ENCODE data around the gene PHF5A.
A peak's percentile ranks its signal among the peaks of the same experiment; 100 is the strongest.

The PHF5A gene

DNA sequence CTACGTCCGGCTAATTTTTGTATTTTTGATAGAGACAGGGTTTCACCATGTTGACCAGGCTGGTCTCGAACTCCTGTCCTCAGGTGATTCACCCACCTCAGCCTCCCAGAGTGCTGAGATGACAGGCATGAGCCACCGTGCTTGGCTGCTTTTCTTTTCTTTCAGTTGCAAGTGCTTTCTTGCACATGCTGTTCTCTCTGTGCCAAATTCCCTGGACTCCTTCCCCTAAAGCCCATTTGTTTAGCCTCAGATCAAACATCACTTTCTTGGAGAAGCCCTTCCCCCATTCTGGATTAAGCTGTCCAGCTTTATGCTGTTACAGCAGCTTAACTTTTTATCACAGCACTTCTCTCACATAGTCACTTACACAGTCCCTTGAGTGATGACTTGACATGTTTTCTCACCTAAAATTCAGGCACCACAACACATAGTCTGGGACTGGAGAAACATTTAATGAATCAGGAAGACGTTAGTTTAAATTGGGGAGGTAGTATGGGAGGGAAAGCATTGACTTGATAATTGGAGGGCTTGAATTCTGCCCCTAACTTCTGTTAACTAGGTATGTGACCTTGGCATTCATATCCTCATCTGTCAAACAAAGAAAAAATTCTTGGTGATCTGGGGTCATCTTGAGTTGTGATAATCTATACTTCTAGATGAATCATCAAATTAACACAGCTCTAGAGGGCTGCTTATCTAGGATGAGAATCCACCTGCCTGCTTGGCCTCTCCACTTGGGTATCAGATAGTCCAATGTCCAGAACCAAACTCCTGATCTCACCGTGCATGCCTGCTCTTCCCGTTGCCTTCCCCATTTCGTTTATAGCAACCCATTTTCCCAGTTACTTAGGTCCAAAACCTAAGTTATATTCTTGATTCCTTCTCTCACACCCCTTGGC, 18.8 kb upstream of the PHF5A start:
- no peak for DNase-seq (ENCODE audit: low spot score)

GRCh38 chr22:41485033-41485432, 16.5 kb upstream of the PHF5A start:
- no peak for DNase-seq (ENCODE audit: low spot score)

DNA sequence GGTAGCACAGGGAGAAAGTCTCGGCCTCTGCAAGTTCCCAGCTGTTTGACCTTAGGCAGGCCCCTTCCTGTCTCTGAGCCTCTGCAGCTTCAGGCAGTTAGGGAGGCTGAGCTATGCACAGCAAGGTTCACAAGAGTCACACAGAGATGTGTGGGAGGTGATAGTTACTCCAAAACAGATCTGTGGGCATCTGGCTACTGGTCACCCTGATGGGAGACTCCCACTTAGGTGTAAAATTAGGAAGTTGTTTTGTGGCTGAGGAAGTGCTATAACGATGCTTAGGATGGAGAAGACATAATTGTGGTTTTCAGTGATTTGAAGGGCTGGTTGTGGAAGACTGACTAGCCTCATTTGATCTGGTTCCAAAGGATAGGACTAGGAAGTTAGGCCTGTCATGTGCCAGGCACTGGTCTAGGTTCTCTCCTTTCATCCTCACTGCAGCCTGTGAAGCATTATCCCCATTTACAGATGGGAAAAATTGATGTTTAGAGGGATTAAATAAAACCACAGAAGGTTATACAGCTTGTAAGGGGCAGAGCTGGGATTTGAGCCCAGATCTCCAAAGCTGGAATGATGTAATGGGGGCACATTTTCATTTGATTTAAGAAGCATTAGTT, 13.9 kb upstream of the PHF5A start:
- DNase-seq (ENCODE audit: low spot score) = no peak

DNA sequence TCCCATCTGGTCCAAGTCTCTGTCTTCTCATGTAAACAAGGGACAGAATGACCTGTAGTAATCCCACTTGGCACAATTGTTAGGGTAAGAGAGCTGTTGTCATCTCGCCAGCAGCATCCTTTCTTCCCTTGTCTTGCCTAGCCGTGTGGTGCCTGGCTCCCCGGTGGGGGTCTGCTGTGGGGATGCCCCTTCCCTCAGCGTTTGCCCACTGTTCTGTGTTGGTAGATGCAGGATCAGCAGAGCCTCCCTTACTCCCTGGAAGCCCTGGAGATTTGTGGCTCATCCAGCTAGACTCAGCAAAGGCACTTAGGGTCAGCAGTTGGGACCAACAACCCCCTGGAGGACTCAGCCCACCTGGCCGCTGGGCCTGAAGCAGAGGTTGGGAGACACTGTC, 13.4 kb upstream of the PHF5A start:
- no peak for DNase-seq (ENCODE audit: low spot score)

- DNase-seq (ENCODE audit: low spot score) = peak; percentile 39
Observed at GRCh38 chr22:41481131-41481830, 12.8 kb upstream of the PHF5A start.

GRCh38 chr22:41480397-41480735, 11.9 kb upstream of the PHF5A start:
- DNase-seq (ENCODE audit: low spot score) = peak; percentile 57

- peak; percentile 89 for DNase-seq (ENCODE audit: low spot score)
Observed at GRCh38 chr22:41479671-41480396, 11.3 kb upstream of the PHF5A start.

- DNase-seq (ENCODE audit: low spot score) = peak; percentile 72
Observed at GRCh38 chr22:41478891-41479521, 10.5 kb upstream of the PHF5A start.

DNA sequence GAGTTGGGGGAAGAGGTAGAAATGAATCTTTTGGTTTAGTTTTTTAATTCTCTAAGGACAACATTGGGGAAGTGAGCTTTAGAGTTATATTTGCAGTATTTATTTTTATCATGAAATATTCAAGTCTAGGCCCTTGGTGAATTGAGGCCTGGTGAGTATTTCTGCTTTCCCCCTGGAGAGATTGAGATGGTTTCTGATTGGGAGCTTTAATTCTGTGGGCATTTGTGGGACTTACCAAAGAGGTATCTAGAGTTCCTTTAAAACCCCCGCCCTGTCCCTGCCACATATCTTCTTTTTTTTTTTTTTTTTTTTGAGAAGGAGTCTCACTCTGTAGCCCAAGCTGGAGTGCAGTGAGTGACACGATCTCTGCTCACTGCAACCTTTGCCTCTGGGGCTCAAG, 10.0 kb upstream of the PHF5A start:
- DNase-seq (ENCODE audit: low spot score) = no peak

DNA sequence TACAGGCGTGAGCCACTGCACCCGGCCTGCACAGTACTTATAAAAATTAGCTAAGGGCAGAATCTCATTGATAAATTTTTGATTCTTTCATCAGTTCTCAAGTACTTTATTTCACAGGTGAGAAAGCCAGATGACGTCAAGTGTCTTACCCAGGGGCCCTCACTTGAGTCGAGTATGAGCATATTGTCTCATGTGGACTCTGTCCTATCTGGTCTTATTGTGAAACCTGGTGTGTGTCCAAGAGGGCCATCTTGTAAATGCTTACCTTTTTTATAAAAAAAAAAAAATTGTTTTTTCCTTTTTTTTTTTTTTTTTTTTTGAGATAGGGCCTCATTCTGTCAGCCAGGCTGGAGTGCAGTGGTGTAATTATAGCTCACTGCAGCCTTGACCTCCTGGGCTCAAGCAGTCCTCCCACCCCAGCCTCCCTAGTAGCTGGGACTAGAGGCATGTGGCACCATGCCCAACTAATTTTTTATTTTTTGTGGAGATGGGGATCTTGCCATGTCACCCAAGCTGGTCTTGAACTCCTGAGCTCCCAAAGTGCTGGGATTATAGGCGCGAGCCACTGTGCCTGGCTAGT, 6.5 kb upstream of the PHF5A start:
- DNase-seq (ENCODE audit: low spot score) = no peak

DNA sequence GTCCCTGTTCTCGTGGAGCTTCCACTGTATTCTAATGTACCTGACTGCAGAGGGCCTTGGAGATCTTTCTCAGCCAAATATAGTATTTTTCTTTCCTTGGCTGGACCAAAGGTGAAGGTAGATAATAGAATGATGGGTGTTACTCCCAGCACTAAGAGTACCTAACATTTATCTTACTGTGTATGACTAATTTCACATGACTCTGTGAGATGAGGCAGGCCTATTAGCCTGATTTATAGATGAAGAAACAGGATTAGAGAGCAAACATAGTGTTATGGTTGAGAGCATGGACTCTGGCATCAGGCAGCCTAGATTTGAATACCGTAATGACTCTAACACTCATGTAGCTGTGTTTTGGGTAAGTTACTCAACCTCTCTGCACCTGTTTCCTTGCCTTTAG, 3.1 kb upstream of the PHF5A start:
- DNase-seq (ENCODE audit: low spot score) = no peak

GRCh38 chr22:41470886-41471285, 2.4 kb upstream of the PHF5A start:
- DNase-seq (ENCODE audit: low spot score) = no peak

- peak; percentile 38 for DNase-seq (ENCODE audit: low spot score)
Observed at GRCh38 chr22:41469218-41469851, 843 bp upstream of the PHF5A start.

DNA sequence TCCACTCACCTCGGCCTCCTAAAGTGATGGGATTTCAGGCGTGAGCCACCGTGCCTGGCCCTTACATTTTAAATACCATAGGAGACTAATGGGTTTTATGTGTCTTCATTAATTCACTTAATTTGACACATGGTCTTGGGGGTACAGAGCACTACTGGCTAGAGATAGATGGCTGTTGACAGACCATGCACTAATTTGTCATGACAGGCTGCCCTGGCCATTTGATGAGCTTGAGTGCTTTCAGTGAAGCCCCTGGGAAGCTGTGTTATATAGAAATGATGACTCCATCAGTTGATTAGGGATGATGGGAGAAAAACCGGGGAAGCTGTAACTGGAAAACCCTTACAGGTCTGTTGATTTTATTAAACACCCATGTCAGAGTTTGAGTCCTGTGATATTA, 6.6 kb downstream of the PHF5A start:
- no peak for DNase-seq (ENCODE audit: low spot score)

- peak; percentile 88 for DNase-seq (ENCODE audit: low spot score)
Observed at GRCh38 chr22:41460071-41460470, 8.4 kb downstream of the PHF5A start.

DNA sequence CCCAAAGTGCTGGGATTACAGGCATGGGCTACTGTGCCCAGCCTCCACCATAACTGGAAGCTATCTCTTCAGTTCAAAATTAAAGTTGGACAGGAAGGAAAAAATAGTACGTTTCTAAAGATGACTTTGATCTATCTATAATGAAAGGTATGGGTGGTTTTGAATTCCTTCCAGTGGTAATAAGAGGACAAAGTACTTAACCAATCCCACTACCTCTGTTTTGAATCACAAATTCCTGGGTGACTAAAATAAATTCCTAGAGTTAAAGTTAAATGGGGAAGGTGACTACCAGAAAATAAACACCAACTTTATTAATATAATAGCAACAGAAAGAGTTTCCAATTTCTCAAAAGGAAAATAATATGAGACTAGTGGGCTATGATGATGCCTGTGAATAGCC, 9.1 kb downstream of the PHF5A start:
- no peak for DNase-seq (ENCODE audit: low spot score)

GRCh38 chr22:41458161-41458728, 10.2 kb downstream of the PHF5A start:
- no peak for DNase-seq (ENCODE audit: low spot score)

GRCh38 chr22:41448189-41448808, 20.2 kb downstream of the PHF5A start:
- DNase-seq (ENCODE audit: low spot score) = peak; percentile 100

- peak; percentile 78 for DNase-seq (ENCODE audit: low spot score)
Observed at GRCh38 chr22:41447435-41448188, 20.9 kb downstream of the PHF5A start.

Measured in Ammon's horn (tissue), 1 donor.